GM06990 (cell line): ENCODE data around the gene DSP.

Experiments used
- DNase-seq: peaks from one replicate; pipeline ENCODE4 v3.0.0-alpha.2; 2011; ENCODE audit not compliant: insufficient read length; ENCODE audit errors: extremely low read depth
- H3K27me3 ChIP-seq: replicated peaks from 2 replicates; pipeline ENCODE4 v1.6.0; 2011; ENCODE audit warnings: low read length; ENCODE audit not compliant: control insufficient read depth, insufficient read depth
- H3K36me3 ChIP-seq: 2 replicates; pipeline ENCODE4 v1.5.1; 2011; ENCODE audit warnings: low read length; ENCODE audit not compliant: control insufficient read depth, insufficient read depth
- H3K4me3 ChIP-seq: replicated peaks from 2 replicates; pipeline ENCODE4 v1.5.1; 2011; ENCODE audit warnings: low read depth, mild to moderate bottlenecking, control low read depth, low read length
- CTCF ChIP-seq: IDR thresholded peaks from 2 replicates; pipeline ENCODE4 v1.5.1; 2011; ENCODE audit warnings: low read length, control low read depth, mild to moderate bottlenecking, inconsistent platforms; ENCODE audit not compliant: insufficient read depth, poor library complexity, severe bottlenecking

The DSP gene

GRCh38 chr6:7546896-7547295 lies 5.4 kb downstream of the DSP start:
- TF ChIP-seq CTCF = no peak
- Histone ChIP-seq H3K36me3 (no peaks in the 10 kb centered on the region), H3K4me3 (no peak overlapping the region), H3K27me3 (no peaks in the 10 kb centered on the region; the same call in 1 of the 2 replicates)
- no peak for DNase-seq

DNA sequence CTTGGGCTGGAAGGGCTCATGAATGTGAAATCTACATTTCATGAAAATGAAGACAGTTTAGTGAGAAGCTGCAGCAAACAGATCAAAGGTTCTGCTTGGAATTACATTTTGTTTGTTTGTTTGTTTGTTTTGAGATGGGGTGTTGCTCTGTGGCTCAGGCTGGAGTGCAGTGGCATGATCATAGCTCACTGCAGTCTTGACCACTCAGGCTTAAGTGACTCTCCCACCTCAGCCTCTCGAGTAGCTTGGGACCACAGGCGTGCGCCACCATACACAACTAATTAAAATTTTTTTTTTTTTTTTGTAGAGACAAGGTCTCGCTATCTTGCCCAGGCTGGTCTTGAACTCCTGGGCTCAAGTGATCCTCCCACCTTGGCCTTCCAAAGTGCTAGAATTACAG lies 5.8 kb downstream of the DSP start:
- Histone ChIP-seq H3K4me3 (no peak overlapping the region), H3K27me3 (no peaks in the 10 kb centered on the region; the same call in 1 of the 2 replicates), H3K36me3 (no peaks in the 10 kb centered on the region)
- no peak for DNase-seq
- TF ChIP-seq CTCF = no peak

DNA sequence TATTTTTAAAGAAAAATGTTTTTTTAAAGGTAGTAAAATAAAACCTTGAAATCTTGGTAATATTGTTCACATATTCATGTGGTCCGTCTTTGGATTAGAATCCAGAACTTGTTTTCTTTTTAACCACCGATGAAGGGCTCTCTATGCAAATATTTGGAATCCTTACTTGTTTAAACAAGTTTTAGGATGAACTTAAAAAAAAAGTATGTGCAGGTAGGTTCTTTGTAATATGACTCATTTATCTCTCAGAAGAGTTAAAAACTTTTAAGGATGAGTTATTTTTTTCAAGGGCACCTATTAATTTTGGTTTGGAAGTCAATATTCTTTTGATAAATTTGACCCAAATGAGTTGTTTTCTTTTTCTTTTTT lies 8.9 kb downstream of the DSP start:
- no peak for DNase-seq
- Histone ChIP-seq H3K27me3 (no peaks in the 10 kb centered on the region; the same call in 1 of the 2 replicates), H3K4me3 (no peak overlapping the region), H3K36me3 (no peaks in the 10 kb centered on the region)
- no peak for TF ChIP-seq CTCF

- H3K36me3 ChIP-seq = no peaks in the 10 kb centered on the region
- no peak for DNase-seq
- H3K4me3 ChIP-seq = no peak overlapping the region
- H3K27me3 ChIP-seq = no peaks in the 10 kb centered on the region; the same call in 1 of the 2 replicates
- TF ChIP-seq CTCF = no peak
Observed at GRCh38 chr6:7554533-7555275, 13.2 kb downstream of the DSP start.

DNA sequence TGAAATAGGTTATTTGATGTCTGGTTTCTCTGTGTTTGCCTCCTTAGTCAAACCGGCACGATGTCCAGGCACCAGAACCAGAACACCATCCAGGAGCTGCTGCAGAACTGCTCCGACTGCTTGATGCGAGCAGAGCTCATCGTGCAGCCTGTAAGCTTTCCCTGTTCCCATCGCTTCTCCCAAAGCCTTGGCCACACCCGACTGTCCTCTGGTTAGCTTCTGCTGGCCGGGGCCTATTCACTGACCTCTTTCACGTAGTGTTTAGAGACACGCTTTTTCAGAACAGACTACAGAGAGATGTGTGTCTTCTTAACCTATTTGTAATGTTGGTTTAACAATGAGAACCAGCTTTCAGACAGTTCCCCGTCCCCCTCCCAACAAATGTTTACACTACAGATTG lies 14.2 kb downstream of the DSP start:
- Histone ChIP-seq H3K27me3 (no peaks in the 10 kb centered on the region; the same call in 1 of the 2 replicates), H3K36me3 (no peaks in the 10 kb centered on the region), H3K4me3 (no peak overlapping the region)
- no peak for TF ChIP-seq CTCF
- no peak for DNase-seq
